ENCODE results near the gene MED12L.

DNA sequence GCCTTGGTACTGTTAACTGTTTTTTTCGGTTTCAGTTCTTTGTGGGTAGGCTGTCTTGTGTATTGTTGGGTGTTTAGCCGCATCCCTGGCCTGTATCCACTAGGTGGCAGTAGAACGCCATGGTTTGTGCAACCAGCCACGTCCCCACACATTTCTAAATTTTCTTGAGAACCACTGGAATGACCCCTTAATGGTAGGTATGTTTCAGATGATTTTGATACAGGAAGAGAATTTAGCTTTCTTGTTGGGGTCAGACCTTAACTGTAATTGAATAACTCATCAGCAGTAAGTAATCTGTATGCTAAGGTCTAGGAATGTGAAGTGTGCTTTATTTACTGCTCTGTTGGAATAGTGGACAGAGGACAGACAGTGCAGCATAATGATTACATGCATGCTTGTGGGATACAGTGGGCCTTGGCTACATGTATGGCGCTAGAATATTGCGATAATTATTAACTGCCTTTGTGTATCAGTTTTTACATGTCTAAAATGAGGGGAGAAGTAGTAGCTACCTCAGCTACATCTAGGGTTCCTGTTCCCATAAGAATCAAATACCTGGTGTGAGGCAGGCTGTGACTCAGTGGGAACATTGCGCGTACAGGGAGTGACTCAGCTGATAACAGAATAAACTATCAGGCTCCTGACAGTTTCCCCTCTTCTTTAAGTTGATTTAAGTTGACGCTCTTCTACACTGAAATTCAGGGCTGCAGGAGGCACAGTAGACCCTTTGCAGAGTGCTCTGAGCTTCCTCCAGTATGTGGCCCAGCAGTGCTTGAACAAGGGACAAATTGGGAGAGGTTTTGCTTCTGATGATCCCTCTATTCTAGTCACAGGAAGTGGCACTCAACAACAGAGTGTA, 142.6 kb downstream of the MED12L start:
- TF ChIP-seq, protein P1, sequence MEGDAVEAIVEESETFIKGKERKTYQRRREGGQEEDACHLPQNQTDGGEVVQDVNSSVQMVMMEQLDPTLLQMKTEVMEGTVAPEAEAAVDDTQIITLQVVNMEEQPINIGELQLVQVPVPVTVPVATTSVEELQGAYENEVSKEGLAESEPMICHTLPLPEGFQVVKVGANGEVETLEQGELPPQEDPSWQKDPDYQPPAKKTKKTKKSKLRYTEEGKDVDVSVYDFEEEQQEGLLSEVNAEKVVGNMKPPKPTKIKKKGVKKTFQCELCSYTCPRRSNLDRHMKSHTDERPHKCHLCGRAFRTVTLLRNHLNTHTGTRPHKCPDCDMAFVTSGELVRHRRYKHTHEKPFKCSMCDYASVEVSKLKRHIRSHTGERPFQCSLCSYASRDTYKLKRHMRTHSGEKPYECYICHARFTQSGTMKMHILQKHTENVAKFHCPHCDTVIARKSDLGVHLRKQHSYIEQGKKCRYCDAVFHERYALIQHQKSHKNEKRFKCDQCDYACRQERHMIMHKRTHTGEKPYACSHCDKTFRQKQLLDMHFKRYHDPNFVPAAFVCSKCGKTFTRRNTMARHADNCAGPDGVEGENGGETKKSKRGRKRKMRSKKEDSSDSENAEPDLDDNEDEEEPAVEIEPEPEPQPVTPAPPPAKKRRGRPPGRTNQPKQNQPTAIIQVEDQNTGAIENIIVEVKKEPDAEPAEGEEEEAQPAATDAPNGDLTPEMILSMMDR (IDR thresholded peaks at IDR 0.05) = peak; percentile 87 to 93 (median 91)
- no peak for TF ChIP-seq EP300 (IDR thresholded peaks at IDR 0.05)
